ENCODE measurements around the gene KCNT2. TPM values are rescaled to one million over a fixed set of nuclear protein-coding genes. Genes with fewer than 3 reads are reported as not detected.

Gene KCNT2
- total and polyA plus RNA-seq, 9 of the 15 experiments (the other 6 are each of a cell fraction or from before 2014, with no cell fraction given) = 0.13 to 0.73 (median 0.28) TPM

- TF ChIP-seq CLOCK (CRISPR knock-in tag; IDR thresholded peaks at IDR 0.05; ENCODE audit: borderline replicate concordance) = no peak
- TF ChIP-seq NCOR1 (IDR thresholded peaks at IDR 0.05) = no peak
- peak in 1 of 3 experiments; percentile 49 for TF ChIP-seq YY1 (IDR thresholded peaks at IDR 0.05; ENCODE audit: borderline replicate concordance in 1 of 3, control insufficient read depth in 1 of 3, extremely low read depth in 1 of 3, insufficient read depth in 3 of 3, insufficient read length in 1 of 3, insufficient replicate concordance in 2 of 3, low read depth in 1 of 3, low read length in 2 of 3)
- TF ChIP-seq XRCC5 (IDR thresholded peaks at IDR 0.05; ENCODE audit: low read depth, low read length) = no peak
- TF ChIP-seq SRSF1 (IDR thresholded peaks at IDR 0.05; ENCODE audit: low read depth, low read length) = no peak
- no peak for TF ChIP-seq SMARCE1 (IDR thresholded peaks at IDR 0.05)
- TF ChIP-seq, protein P1, sequence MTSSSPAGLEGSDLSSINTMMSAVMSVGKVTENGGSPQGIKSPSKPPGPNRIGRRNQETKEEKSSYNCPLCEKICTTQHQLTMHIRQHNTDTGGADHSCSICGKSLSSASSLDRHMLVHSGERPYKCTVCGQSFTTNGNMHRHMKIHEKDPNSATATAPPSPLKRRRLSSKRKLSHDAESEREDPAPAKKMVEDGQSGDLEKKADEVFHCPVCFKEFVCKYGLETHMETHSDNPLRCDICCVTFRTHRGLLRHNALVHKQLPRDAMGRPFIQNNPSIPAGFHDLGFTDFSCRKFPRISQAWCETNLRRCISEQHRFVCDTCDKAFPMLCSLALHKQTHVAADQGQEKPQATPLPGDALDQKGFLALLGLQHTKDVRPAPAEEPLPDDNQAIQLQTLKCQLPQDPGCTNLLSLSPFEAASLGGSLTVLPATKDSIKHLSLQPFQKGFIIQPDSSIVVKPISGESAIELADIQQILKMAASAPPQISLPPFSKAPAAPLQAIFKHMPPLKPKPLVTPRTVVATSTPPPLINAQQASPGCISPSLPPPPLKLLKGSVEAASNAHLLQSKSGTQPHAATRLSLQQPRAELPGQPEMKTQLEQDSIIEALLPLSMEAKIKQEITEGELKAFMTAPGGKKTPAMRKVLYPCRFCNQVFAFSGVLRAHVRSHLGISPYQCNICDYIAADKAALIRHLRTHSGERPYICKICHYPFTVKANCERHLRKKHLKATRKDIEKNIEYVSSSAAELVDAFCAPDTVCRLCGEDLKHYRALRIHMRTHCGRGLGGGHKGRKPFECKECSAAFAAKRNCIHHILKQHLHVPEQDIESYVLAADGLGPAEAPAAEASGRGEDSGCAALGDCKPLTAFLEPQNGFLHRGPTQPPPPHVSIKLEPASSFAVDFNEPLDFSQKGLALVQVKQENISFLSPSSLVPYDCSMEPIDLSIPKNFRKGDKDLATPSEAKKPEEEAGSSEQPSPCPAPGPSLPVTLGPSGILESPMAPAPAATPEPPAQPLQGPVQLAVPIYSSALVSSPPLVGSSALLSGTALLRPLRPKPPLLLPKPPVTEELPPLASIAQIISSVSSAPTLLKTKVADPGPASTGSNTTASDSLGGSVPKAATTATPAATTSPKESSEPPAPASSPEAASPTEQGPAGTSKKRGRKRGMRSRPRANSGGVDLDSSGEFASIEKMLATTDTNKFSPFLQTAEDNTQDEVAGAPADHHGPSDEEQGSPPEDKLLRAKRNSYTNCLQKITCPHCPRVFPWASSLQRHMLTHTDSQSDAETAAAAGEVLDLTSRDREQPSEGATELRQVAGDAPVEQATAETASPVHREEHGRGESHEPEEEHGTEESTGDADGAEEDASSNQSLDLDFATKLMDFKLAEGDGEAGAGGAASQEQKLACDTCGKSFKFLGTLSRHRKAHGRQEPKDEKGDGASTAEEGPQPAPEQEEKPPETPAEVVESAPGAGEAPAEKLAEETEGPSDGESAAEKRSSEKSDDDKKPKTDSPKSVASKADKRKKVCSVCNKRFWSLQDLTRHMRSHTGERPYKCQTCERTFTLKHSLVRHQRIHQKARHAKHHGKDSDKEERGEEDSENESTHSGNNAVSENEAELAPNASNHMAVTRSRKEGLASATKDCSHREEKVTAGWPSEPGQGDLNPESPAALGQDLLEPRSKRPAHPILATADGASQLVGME (CRISPR knock-in tag; IDR thresholded peaks at IDR 0.05) = no peak
- peak; percentile 79 for TF ChIP-seq TAF1 (IDR thresholded peaks at IDR 0.05; ENCODE audit: control insufficient read depth, extremely low read depth, insufficient read depth, low read length, severe bottlenecking)
- TF ChIP-seq, protein P2, sequence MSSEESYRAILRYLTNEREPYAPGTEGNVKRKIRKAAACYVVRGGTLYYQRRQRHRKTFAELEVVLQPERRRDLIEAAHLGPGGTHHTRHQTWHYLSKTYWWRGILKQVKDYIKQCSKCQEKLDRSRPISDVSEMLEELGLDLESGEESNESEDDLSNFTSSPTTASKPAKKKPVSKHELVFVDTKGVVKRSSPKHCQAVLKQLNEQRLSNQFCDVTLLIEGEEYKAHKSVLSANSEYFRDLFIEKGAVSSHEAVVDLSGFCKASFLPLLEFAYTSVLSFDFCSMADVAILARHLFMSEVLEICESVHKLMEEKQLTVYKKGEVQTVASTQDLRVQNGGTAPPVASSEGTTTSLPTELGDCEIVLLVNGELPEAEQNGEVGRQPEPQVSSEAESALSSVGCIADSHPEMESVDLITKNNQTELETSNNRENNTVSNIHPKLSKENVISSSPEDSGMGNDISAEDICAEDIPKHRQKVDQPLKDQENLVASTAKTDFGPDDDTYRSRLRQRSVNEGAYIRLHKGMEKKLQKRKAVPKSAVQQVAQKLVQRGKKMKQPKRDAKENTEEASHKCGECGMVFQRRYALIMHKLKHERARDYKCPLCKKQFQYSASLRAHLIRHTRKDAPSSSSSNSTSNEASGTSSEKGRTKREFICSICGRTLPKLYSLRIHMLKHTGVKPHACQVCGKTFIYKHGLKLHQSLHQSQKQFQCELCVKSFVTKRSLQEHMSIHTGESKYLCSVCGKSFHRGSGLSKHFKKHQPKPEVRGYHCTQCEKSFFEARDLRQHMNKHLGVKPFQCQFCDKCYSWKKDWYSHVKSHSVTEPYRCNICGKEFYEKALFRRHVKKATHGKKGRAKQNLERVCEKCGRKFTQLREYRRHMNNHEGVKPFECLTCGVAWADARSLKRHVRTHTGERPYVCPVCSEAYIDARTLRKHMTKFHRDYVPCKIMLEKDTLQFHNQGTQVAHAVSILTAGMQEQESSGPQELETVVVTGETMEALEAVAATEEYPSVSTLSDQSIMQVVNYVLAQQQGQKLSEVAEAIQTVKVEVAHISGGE (CRISPR knock-in tag; IDR thresholded peaks at IDR 0.05) = no peak
- no peak for TF ChIP-seq ZFP1 (CRISPR knock-in tag; IDR thresholded peaks at IDR 0.05)
Measured at GRCh38 chr1:196649990-196650389, 41.8 kb upstream of the KCNT2 start (continued).
